Measurements from ENCODE around the gene VSTM1.
"Not testable (repeated sequence)": the region's sequence is repeated elsewhere in the genome, so short reads cannot be mapped to it uniquely, and the experiment has no call there.

VSTM1 gene

GRCh38 chr19:54040003-54040402 lies 23.7 kb downstream of the VSTM1 start:
- H3K4me3 ChIP-seq (ENCODE audit: low read depth, low read length): no peak overlapping the region
- TF ChIP-seq CTCF (IDR thresholded peaks at IDR 0.05; ENCODE audit: control insufficient read depth, extremely low read depth, insufficient read depth): no peak
- DNase-seq (ENCODE audit: low read depth): no peak

- not testable (repeated sequence) for H3K4me3 ChIP-seq (ENCODE audit: low read depth, low read length); DNase-seq (ENCODE audit: low read depth)
Observed at GRCh38 chr19:54036542-54036941, 27.2 kb downstream of the VSTM1 start.

- H3K4me3 ChIP-seq (ENCODE audit: low read depth, low read length): no peak overlapping the region
- no peak for DNase-seq (ENCODE audit: low read depth)
- no peak for TF ChIP-seq CTCF (IDR thresholded peaks at IDR 0.05; ENCODE audit: control insufficient read depth, extremely low read depth, insufficient read depth)
Observed at GRCh38 chr19:54035215-54036178, 28.2 kb downstream of the VSTM1 start.

- H3K4me3 ChIP-seq (ENCODE audit: low read depth, low read length): peak overlapping the region; percentile 4; the same call in 1 of the 2 replicates
- no peak for DNase-seq (ENCODE audit: low read depth)
- 0 out of 2 replicates have a peak, but pooled peaks have one; percentile 20 for TF ChIP-seq CTCF (IDR thresholded peaks at IDR 0.05; ENCODE audit: control insufficient read depth, extremely low read depth, insufficient read depth)
Observed at GRCh38 chr19:54030895-54031586, 32.7 kb downstream of the VSTM1 start.

GRCh38 chr19:54029930-54030490 lies 33.7 kb downstream of the VSTM1 start:
- peak; percentile 37 for DNase-seq (ENCODE audit: low read depth)
- H3K4me3 ChIP-seq (ENCODE audit: low read depth, low read length): no peak overlapping the region
- peak; percentile 83 for TF ChIP-seq CTCF (IDR thresholded peaks at IDR 0.05; ENCODE audit: control insufficient read depth, extremely low read depth, insufficient read depth)

GRCh38 chr19:54029301-54029700 lies 34.4 kb downstream of the VSTM1 start:
- DNase-seq (ENCODE audit: low read depth): no peak
- no peak overlapping the region for H3K4me3 ChIP-seq (ENCODE audit: low read depth, low read length)
- TF ChIP-seq CTCF (IDR thresholded peaks at IDR 0.05; ENCODE audit: control insufficient read depth, extremely low read depth, insufficient read depth): no peak

GRCh38 chr19:54026656-54027055 lies 37.0 kb downstream of the VSTM1 start:
- DNase-seq (ENCODE audit: low read depth): no peak
- no peak overlapping the region for H3K4me3 ChIP-seq (ENCODE audit: low read depth, low read length)
- no peak for TF ChIP-seq CTCF (IDR thresholded peaks at IDR 0.05; ENCODE audit: control insufficient read depth, extremely low read depth, insufficient read depth)
